ENCODE results near the gene EHBP1. TPM values are rescaled to one million over a fixed set of nuclear protein-coding genes. Genes with fewer than 3 reads are reported as not detected.
A peak's percentile ranks its signal among the peaks of the same experiment; 100 is the strongest.

Gene EHBP1
- total and polyA plus RNA-seq, 8 donors, result 10.2 to 142 (median 37.9) TPM

DNA sequence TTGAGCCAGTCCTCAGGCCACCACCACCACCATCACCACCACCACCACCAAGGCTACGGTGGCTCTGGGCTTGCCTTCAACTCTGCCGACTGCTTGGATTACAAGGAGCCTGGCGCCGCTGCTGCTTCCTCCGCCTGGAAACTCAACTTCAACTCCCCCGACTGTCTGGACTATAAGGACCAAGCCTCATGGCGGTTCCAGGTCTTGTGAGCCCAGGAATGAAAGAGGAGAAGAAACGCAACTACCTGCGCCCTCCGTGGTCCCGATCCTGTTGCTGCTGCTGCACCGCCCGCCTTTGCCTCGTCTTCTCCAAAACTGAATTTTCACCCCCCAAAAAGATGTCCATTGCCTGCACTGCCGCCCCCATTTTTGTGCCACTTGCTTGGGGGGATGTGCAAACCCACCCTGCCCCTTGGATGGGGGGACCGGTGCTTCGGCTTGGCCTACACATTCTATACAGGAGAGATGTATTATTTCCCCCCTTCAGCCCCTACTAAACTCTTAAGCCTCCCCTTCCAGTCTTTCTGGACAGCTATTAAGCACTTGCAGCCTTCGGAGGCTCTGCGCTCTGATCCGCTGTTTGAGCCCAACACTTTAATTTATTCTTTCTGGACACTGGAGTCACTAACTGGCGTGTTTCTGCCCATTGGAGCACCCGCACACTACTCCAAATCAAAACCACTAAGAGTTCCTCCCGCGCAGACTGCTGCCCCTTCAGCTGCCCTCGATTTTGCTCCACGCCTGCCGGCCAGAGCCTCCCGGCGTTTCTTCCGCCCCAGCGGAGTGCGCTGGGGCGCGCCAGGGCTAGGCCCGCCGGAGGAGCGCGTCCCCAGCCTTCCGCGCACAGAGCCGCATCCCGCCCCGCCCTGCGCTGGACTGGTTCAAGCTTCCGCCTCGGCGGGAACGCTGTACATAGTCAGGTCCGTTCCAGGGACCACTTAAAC lies 350.9 kb downstream of the EHBP1 start:
- TF ChIP-seq POLR2A (IDR thresholded peaks at IDR 0.05), result no peak
- TF ChIP-seq, protein P1, sequence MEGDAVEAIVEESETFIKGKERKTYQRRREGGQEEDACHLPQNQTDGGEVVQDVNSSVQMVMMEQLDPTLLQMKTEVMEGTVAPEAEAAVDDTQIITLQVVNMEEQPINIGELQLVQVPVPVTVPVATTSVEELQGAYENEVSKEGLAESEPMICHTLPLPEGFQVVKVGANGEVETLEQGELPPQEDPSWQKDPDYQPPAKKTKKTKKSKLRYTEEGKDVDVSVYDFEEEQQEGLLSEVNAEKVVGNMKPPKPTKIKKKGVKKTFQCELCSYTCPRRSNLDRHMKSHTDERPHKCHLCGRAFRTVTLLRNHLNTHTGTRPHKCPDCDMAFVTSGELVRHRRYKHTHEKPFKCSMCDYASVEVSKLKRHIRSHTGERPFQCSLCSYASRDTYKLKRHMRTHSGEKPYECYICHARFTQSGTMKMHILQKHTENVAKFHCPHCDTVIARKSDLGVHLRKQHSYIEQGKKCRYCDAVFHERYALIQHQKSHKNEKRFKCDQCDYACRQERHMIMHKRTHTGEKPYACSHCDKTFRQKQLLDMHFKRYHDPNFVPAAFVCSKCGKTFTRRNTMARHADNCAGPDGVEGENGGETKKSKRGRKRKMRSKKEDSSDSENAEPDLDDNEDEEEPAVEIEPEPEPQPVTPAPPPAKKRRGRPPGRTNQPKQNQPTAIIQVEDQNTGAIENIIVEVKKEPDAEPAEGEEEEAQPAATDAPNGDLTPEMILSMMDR (IDR thresholded peaks at IDR 0.05), result no peak
- no peak for TF ChIP-seq POLR2AphosphoS5 (IDR thresholded peaks at IDR 0.05)
- no peak for TF ChIP-seq EP300 (IDR thresholded peaks at IDR 0.05)
- peak in 1 of 2 donors; percentile 77 for DNase-seq
- Histone ChIP-seq H3K4me3 (peak overlapping the region in 2 of 4 donors; percentile 19 to 46), H3K27me3 (peaks cover 60 to 100% (median 100%) of the 10 kb centered on the region in 3 donors), H3K9me3 (peaks cover 0 to 48% (median 13%) of the 10 kb centered on the region in 4 donors), H3K36me3 (no peaks in the 10 kb centered on the region), H3K4me1 (peaks cover 43 to 75% (median 64%) of the 10 kb centered on the region in 4 donors), H3K27ac (no peak overlapping the region)
- 18 to 36% (median 28%) methylated on average over 43 to 49 of the region's 49 CpGs for WGBS, 5 donors
- intact Hi-C loops (cut with DNase I; ENCODE audit: low total_unique reads), result no loop called here

- peak in 1 of 2 donors; percentile 23 for DNase-seq
- TF ChIP-seq EP300 (IDR thresholded peaks at IDR 0.05), result no peak
- TF ChIP-seq, protein P1 (IDR thresholded peaks at IDR 0.05), result no peak
- 16 to 30% (median 26%) methylated on average over 35 of the region's 35 CpGs for WGBS, 5 donors
- Histone ChIP-seq H3K27ac (no peak overlapping the region), H3K36me3 (no peaks in the 10 kb centered on the region), H3K27me3 (peaks cover 57 to 100% (median 96%) of the 10 kb centered on the region in 3 donors), H3K4me3 (peak overlapping the region in 2 of 4 donors; percentile 28 to 38), H3K9me3 (peaks cover 0 to 42% (median 13%) of the 10 kb centered on the region in 4 donors), H3K4me1 (peaks cover 42 to 69% (median 58%) of the 10 kb centered on the region in 4 donors)
- intact Hi-C loops (cut with DNase I; ENCODE audit: low total_unique reads), result no loop called here
Observed at GRCh38 chr2:63057249-63058143, 352.0 kb downstream of the EHBP1 start.

DNA sequence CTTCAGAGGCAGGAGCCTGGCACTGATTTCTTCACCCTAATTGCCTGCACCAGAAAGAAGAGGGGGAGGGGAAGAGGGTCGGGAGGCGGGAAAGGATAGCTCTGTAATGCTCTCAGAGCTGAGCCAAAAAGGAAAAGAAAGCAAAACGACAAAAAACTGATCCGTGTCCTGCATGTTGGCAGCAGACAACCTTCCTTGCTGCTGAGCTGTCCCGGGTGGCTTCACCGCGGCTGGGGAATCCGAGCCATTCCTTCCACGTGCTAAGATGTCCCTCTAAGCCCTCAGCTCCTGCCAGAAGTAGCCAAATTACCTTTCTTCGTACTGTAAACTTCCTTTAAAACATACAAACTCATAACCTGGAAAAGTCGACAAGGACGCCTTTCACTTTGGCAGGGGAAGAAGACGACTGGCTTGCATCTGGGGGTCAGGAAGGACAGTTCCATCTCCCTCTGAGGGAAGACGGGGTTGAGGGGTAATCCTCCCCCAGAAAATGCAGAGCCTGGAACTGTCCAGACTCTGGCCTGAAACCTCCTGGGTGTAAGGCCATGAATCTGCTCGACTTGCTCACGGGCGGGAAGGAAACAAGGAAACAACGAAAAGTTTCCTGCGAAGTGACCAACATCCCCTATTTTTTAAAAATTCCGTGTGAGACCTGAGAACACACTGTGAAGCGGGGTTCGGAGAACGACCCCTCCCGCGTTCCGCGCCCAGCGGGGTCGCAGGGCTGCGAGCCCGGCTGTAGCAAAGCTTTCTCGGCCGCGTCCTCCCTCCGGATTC lies 352.8 kb downstream of the EHBP1 start:
- DNase-seq, result peak in 1 of 2 donors; percentile 54
- peaks cover 0 to 38% (median 13%) of the 10 kb centered on the region in 4 donors for H3K9me3 ChIP-seq
- TF ChIP-seq POLR2AphosphoS5 (IDR thresholded peaks at IDR 0.05), result peak in 1 of 3 donors; percentile 13
- TF ChIP-seq, protein P1 (IDR thresholded peaks at IDR 0.05), result no peak
- WGBS, 5 donors, result 6 to 18% (median 12%) methylated on average over 31 to 35 of the region's 35 CpGs
- peaks cover 42 to 68% (median 58%) of the 10 kb centered on the region in 4 donors for H3K4me1 ChIP-seq
- intact Hi-C loops (cut with DNase I; ENCODE audit: low total_unique reads), result no loop called here
- peak overlapping the region in 3 of 4 donors; percentile 10 to 38 (median 28) for H3K4me3 ChIP-seq
- no peak overlapping the region for H3K27ac ChIP-seq
- H3K36me3 ChIP-seq, result no peaks in the 10 kb centered on the region
- H3K27me3 ChIP-seq, result peaks cover 57 to 100% (median 93%) of the 10 kb centered on the region in 3 donors

Measured in stomach (tissue), 9 donors.